GM12875 (cell line): ENCODE results near the gene MFSD2B.

ENCODE experiments used
- H3K4me3 ChIP-seq: one replicate; pipeline ENCODE4 v1.5.1; 2011; ENCODE audit warnings: low read depth, low read length, control low read depth
- CTCF ChIP-seq: IDR thresholded peaks from 2 replicates; pipeline ENCODE4 v1.5.1; 2011; ENCODE audit warnings: low read depth, mild to moderate bottlenecking, control low read depth, inconsistent platforms, low read length, moderate library complexity, borderline replicate concordance; ENCODE audit not compliant: insufficient read depth

Gene MFSD2B

GRCh38 chr2:24009680-24010476 is at the start of gene MFSD2B:
Gene MFSD2B (plus strand): TSS chr2:24010085. CDS start chr2:24010097, 12 bp downstream.
- TF ChIP-seq CTCF, result no peak
- H3K4me3 ChIP-seq, result peak within 1 kb of the TSS; percentile 42

GRCh38 chr2:23967846-23968245 is 42.0 kb upstream of the MFSD2B start:
- TF ChIP-seq CTCF, result no peak
- H3K4me3 ChIP-seq, result no peak overlapping the region

- TF ChIP-seq CTCF, result no peak
- no peak overlapping the region for H3K4me3 ChIP-seq
These were observed 33.0 kb upstream of the MFSD2B start for GRCh38 chr2:23976883-23977282.

- no peak for TF ChIP-seq CTCF
These were observed 21.5 kb upstream of the MFSD2B start for GRCh38 chr2:23988371-23988770.

GRCh38 chr2:23992931-23993330 is 17.0 kb upstream of the MFSD2B start:
- H3K4me3 ChIP-seq, result no peak overlapping the region
- TF ChIP-seq CTCF, result no peak

More at GRCh38 chr2:23988371-23988770, 21.5 kb upstream of the MFSD2B start:
- no peak overlapping the region for H3K4me3 ChIP-seq

GRCh38 chr2:23993736-23994269 is 16.1 kb upstream of the MFSD2B start:
- no peak for TF ChIP-seq CTCF

GRCh38 chr2:23994567-23994966 is 15.3 kb upstream of the MFSD2B start:
- no peak overlapping the region for H3K4me3 ChIP-seq

More at GRCh38 chr2:23993736-23994269, 16.1 kb upstream of the MFSD2B start:
- H3K4me3 ChIP-seq, result no peak overlapping the region

More at GRCh38 chr2:23994567-23994966, 15.3 kb upstream of the MFSD2B start:
- TF ChIP-seq CTCF, result no peak
